Measurements from ENCODE around the gene TRIO. TPM values are rescaled to one million over a fixed set of nuclear protein-coding genes. Genes with fewer than 3 reads are reported as not detected.

Gene TRIO
- total RNA-seq, 1 experiment from 2014 or later: 88.8 TPM

DNA sequence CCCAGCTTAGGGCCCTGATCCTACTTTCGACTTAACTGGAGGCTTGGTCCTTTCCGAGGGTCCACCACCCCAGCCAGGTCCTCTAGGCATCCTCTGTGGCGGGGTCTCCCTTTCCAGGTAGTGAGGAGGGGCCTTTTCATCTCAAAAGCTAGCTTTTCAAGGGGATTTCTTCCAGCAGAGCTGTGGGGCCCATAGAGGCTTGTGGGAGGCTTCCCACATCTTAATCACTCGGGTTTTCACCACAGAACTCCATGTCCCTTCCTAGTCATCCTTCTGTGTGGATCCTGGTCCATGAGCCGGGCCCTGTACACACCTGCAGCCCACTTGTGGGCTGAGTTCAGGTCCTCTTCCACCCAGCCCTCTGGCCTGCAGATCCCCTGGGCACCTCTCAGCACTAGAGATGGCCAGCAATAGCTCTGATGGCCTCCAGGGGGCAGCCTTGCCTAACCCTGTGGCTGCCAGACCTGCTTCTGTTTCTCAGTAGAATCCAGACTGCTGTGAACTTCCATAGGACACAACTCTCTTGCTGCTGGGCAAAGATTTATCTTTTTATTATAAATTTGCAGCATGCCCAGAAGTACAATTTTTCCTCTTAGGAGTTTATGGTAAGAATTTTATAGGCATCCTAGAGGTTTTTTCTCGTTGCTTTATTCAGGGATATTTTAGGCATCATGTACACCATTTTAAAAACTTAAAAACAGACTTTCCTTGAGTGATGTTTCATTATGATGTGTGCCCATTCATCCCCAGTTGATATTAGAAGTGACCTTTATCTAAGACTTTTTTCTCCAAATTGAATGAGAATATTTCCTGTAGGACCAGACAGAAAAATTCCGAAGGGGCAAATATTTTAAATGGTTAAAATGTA, 208.9 kb downstream of the TRIO start:
- ATAC-seq (peak; percentile 93), DNase-seq (ENCODE audit: low spot score) (peak; percentile 64)
- peaks cover 9% of the 10 kb centered on the region for H3K9me3 Mint-ChIP-seq
- no peak overlapping the region for H3K4me3 Mint-ChIP-seq
- ChIA-PET CTCF (interaction anchor here (0.5 to 2.8 kb wide), 40 partner anchors 8 to 373 kb away, joined by 3 to 30 read pairs (median 4); partner anchors contain the start of gene TRIO), POLR2A (no interaction called here)
- no peaks in the 10 kb centered on the region for H3K27me3 Mint-ChIP-seq (ENCODE audit: low read depth)
- H3K27ac Mint-ChIP-seq: no peak overlapping the region
- H3K36me3 Mint-ChIP-seq: peaks cover 22% of the 10 kb centered on the region
- H3K4me1 Mint-ChIP-seq: peaks cover 29% of the 10 kb centered on the region
- TF ChIP-seq CTCF (IDR thresholded peaks at IDR 0.05): peak; percentile 93
- no peak for TF ChIP-seq ZBTB43 (CRISPR knock-in tag; IDR thresholded peaks at IDR 0.05)

DNA sequence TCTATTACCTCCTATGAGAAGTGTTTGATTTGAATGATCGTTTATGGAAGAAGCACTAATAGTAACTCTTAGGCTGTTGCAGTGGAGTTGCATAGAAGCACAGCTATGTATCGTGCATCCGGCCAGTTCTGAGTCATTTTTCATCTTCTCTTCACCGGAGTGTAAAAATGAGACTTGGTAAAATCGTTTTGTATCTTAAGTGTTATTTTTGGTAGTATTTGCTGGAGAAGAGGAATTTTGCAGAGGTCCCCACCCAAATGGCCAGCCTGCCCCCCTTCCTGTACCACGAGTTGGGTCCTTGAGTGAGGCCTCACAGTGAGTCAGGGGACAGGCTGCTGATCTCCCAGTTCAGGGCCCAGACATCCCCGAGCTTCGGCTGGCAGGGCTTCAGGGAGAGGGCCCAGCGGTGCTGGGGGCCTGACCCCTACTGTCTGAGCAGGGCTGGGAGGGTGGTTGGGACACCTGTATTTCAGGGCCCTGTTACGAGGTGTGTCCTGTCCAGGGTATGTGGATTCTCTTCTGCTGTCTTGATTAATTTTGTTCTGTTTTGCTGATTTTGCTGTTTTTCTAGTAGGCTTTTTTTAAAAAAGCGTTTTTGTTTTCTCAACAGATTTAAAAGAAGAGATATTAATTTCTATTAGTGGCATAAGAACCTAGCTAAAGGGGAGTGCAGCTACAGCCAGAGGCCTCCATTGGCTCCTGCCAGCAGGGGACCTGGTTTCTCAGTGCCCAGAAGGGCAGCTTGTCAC, 210.8 kb downstream of the TRIO start:
- Mint-ChIP-seq H3K27ac (peak overlapping the region; percentile 59; the same call in 1 of the 2 replicates), H3K36me3 (peaks cover 5% of the 10 kb centered on the region), H3K9me3 (peaks cover 4% of the 10 kb centered on the region), H3K4me1 (peaks cover 45% of the 10 kb centered on the region), H3K4me3 (no peak overlapping the region), H3K27me3 (ENCODE audit: low read depth) (no peaks in the 10 kb centered on the region)
- ATAC-seq (no peak), DNase-seq (ENCODE audit: low spot score) (no peak)
- POLR2A ChIA-PET: no interaction called here
- CTCF ChIA-PET: interaction anchor here (0.9 to 2.1 kb wide), 5 partner anchors 11 to 295 kb away, joined by 3 to 9 read pairs (median 3); no protein-coding TSS in a partner anchor
- TF ChIP-seq ETV6 (CRISPR knock-in tag; IDR thresholded peaks at IDR 0.05) (no peak), ZNF281 (CRISPR knock-in tag; IDR thresholded peaks at IDR 0.05) (no peak), ATF1 (CRISPR knock-in tag; IDR thresholded peaks at IDR 0.05) (no peak), JUN (CRISPR knock-in tag; IDR thresholded peaks at IDR 0.05) (no peak), USF2 (CRISPR knock-in tag; IDR thresholded peaks at IDR 0.05) (no peak), RELA (CRISPR knock-in tag; IDR thresholded peaks at IDR 0.05; ENCODE audit: borderline replicate concordance) (no peak), GABPB1 (CRISPR knock-in tag; IDR thresholded peaks at IDR 0.05) (no peak)
- TF ChIP-seq, protein P1, sequence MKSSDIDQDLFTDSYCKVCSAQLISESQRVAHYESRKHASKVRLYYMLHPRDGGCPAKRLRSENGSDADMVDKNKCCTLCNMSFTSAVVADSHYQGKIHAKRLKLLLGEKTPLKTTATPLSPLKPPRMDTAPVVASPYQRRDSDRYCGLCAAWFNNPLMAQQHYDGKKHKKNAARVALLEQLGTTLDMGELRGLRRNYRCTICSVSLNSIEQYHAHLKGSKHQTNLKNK (CRISPR knock-in tag; IDR thresholded peaks at IDR 0.05): no peak
- TF ChIP-seq, protein P2, sequence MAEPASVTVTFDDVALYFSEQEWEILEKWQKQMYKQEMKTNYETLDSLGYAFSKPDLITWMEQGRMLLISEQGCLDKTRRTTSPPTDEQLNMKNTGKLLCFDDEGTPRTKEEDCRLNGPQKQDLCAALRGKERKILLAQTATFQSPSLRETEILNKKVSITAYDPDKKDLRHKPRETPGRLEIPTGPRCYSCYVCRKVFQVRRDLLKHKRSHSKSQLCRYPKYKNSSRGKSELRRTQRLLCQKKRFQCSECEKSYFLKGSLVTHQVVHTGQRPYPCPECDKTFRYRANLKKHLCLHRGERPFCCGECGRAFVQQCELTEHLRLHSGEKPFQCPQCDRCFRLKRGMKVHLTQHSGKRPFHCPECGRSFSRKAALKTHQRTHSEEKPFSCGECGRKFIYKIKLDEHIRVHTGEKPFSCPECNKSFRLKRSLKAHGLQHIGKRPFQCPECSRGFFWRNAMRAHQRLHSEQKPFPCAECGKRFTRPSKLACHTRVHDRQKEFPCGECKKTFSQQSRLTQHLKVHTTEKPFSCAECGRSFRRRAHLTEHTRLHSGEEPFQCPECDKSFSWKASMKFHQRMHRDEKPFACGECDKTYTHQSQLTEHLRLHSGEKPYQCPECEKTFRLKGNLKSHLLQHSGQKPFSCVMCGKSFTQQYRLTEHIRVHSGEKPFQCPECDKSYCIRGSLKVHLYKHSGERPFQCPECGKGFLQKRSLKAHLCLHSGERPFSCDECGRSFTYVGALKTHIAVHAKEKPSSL (CRISPR knock-in tag; conservative IDR thresholded peaks at IDR 0.05): no peak
- TF ChIP-seq, protein P3, sequence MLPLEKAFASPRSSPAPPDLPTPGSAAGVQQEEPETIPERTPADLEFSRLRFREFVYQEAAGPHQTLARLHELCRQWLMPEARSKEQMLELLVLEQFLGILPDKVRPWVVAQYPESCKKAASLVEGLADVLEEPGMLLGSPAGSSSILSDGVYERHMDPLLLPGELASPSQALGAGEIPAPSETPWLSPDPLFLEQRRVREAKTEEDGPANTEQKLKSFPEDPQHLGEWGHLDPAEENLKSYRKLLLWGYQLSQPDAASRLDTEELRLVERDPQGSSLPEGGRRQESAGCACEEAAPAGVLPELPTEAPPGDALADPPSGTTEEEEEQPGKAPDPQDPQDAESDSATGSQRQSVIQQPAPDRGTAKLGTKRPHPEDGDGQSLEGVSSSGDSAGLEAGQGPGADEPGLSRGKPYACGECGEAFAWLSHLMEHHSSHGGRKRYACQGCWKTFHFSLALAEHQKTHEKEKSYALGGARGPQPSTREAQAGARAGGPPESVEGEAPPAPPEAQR (CRISPR knock-in tag; IDR thresholded peaks at IDR 0.05): no peak
- TF ChIP-seq, protein P4, sequence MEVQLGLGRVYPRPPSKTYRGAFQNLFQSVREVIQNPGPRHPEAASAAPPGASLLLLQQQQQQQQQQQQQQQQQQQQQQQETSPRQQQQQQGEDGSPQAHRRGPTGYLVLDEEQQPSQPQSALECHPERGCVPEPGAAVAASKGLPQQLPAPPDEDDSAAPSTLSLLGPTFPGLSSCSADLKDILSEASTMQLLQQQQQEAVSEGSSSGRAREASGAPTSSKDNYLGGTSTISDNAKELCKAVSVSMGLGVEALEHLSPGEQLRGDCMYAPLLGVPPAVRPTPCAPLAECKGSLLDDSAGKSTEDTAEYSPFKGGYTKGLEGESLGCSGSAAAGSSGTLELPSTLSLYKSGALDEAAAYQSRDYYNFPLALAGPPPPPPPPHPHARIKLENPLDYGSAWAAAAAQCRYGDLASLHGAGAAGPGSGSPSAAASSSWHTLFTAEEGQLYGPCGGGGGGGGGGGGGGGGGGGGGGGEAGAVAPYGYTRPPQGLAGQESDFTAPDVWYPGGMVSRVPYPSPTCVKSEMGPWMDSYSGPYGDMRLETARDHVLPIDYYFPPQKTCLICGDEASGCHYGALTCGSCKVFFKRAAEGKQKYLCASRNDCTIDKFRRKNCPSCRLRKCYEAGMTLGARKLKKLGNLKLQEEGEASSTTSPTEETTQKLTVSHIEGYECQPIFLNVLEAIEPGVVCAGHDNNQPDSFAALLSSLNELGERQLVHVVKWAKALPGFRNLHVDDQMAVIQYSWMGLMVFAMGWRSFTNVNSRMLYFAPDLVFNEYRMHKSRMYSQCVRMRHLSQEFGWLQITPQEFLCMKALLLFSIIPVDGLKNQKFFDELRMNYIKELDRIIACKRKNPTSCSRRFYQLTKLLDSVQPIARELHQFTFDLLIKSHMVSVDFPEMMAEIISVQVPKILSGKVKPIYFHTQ (CRISPR knock-in tag; IDR thresholded peaks at IDR 0.05): no peak
